ENCODE results near the gene PRKAR2B.

The PRKAR2B gene

DNA sequence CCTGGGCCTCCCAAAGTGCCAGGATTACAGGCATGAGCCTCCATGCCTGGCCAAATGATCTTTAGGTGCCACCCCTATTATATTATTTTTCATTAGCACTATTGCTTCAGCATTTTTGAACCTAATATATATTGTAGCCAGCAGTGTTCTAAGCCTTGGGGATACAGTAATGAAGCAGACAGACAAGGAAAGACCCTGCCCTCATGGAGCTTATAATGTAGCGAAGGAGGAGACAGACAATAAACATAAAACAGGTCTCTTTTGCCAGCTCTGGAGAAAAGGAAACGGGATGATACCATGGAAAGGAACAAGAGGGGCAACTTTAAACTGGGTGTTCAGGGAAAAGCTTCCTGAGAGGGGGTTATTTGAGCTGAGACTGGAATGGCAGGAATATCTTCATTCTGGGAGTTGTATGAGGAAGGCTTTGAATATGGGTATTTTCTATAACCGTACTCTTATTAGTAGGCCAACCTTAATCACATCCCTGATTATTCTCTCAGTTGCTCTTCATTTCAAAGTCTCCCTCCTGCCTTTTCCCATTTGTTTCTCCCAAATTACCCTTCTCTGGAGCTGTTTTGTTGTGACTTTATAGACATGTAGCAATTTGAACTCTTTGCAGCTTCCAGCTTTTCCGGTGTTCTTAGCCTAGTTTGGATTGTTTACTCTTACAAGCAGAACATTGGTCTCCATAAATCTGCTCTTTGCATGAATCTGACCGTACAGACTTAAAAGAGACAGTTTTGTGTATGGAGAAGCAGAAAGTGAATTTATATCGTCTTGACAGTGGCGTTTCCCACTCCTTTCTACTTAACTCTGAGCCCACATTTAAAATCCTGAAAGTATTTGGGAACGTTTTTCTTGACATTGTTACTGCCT is 19.0 kb downstream of the PRKAR2B start:
- Histone ChIP-seq H3K36me3 (replicated peaks in 1 of 2; ENCODE audit: control insufficient read depth in 2 of 2, insufficient read depth in 2 of 2, low read length in 2 of 2) (no peaks in the 10 kb centered on the region), H4K91ac (ENCODE audit: low read depth, low read length, poor library complexity) (no peak overlapping the region), H3K27ac (replicated peaks; ENCODE audit: low read length) (no peak overlapping the region), H2BK120ac (ENCODE audit: low read depth, low read length) (no peak overlapping the region), H3K4me2 (ENCODE audit: insufficient read depth, low read length, poor library complexity, severe bottlenecking) (no peak overlapping the region), H3K14ac (ENCODE audit: low read length) (no peak overlapping the region), H2AK5ac (ENCODE audit: low read depth, low read length) (no peak overlapping the region), H4K8ac (ENCODE audit: low read depth, low read length) (no peak overlapping the region), H3K27me3 (ENCODE audit: control insufficient read depth in 3 of 3, insufficient read depth in 3 of 3, low read depth in 1 of 3, low read length in 3 of 3) (no peaks in the 10 kb centered on the region), H3K9me3 (replicated peaks in 1 of 2; ENCODE audit: control insufficient read depth in 2 of 2, insufficient read depth in 1 of 2, low read depth in 1 of 2, low read length in 2 of 2) (no peaks in the 10 kb centered on the region), H3K9ac (ENCODE audit: low read depth, low read length, poor library complexity) (no peak overlapping the region), H2BK5ac (ENCODE audit: low read length) (no peak overlapping the region), H2AFZ (ENCODE audit: low read length) (no peak overlapping the region), H3K23ac (ENCODE audit: low read depth, low read length, poor library complexity) (no peak overlapping the region), H3K18ac (ENCODE audit: low read length) (no peak overlapping the region), H3K4me3 (ENCODE audit: low read length in 2 of 2) (no peak overlapping the region), H3K4ac (ENCODE audit: low read length) (no peak overlapping the region), H2BK12ac (ENCODE audit: low read length) (no peak overlapping the region), H3K79me1 (ENCODE audit: low read depth, low read length) (no peaks in the 10 kb centered on the region), H2BK15ac (ENCODE audit: low read length) (no peak overlapping the region), H3K4me1 (ENCODE audit: control insufficient read depth in 2 of 2, insufficient read depth in 1 of 2, low read depth in 1 of 2, low read length in 2 of 2) (peaks cover 3 to 7% of the 10 kb centered on the region in 2 donors)
- no peak for DNase-seq (ENCODE audit: low spot score)
- WGBS, 2 donors (ENCODE audit: extremely low coverage in 2 of 2, insufficient read length in 2 of 2, insufficient replicate concordance in 1 of 2) = no CpG with 5 or more reads among the region's 8 CpGs

DNA sequence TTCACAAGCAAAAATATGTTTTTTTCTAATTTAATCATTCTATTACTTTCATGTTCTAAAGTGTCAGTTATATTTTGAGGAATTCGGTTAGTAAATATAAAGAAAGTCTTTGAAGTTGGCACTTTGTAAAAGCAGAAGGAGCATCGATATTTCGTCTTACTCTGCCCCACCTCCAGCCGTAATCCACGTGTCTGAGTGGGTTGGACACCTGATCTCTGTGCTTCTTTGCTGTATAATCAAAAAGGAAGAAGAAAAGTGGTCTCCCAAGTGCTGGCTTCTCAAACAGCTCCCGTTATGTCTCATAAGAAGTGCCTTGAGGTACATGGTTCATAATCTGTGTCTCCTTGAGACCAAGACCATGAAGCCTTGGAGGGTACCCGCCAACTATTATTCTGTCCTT is 19.8 kb downstream of the PRKAR2B start:
- Histone ChIP-seq H3K4me2 (ENCODE audit: insufficient read depth, low read length, poor library complexity, severe bottlenecking) (no peak overlapping the region), H3K27ac (replicated peaks; ENCODE audit: low read length) (no peak overlapping the region), H2BK15ac (ENCODE audit: low read length) (no peak overlapping the region), H3K18ac (ENCODE audit: low read length) (no peak overlapping the region), H3K9ac (ENCODE audit: low read depth, low read length, poor library complexity) (no peak overlapping the region), H4K8ac (ENCODE audit: low read depth, low read length) (no peak overlapping the region), H2BK5ac (ENCODE audit: low read length) (no peak overlapping the region), H3K4me3 (ENCODE audit: low read length in 2 of 2) (no peak overlapping the region), H3K79me1 (ENCODE audit: low read depth, low read length) (no peaks in the 10 kb centered on the region), H3K9me3 (replicated peaks in 1 of 2; ENCODE audit: control insufficient read depth in 2 of 2, insufficient read depth in 1 of 2, low read depth in 1 of 2, low read length in 2 of 2) (no peaks in the 10 kb centered on the region), H4K91ac (ENCODE audit: low read depth, low read length, poor library complexity) (no peak overlapping the region), H2AK5ac (ENCODE audit: low read depth, low read length) (no peak overlapping the region), H3K36me3 (replicated peaks in 1 of 2; ENCODE audit: control insufficient read depth in 2 of 2, insufficient read depth in 2 of 2, low read length in 2 of 2) (no peaks in the 10 kb centered on the region), H2BK12ac (ENCODE audit: low read length) (no peak overlapping the region), H3K23ac (ENCODE audit: low read depth, low read length, poor library complexity) (no peak overlapping the region), H3K4ac (ENCODE audit: low read length) (no peak overlapping the region), H3K4me1 (ENCODE audit: control insufficient read depth in 2 of 2, insufficient read depth in 1 of 2, low read depth in 1 of 2, low read length in 2 of 2) (peaks cover 3 to 7% of the 10 kb centered on the region in 2 donors), H2BK120ac (ENCODE audit: low read depth, low read length) (no peak overlapping the region), H3K14ac (ENCODE audit: low read length) (no peak overlapping the region), H3K27me3 (ENCODE audit: control insufficient read depth in 3 of 3, insufficient read depth in 3 of 3, low read depth in 1 of 3, low read length in 3 of 3) (no peaks in the 10 kb centered on the region), H2AFZ (ENCODE audit: low read length) (no peak overlapping the region)
- no peak for DNase-seq (ENCODE audit: low spot score)
- WGBS, 2 donors (ENCODE audit: extremely low coverage in 2 of 2, insufficient read length in 2 of 2, insufficient replicate concordance in 1 of 2) = no CpG with 5 or more reads among the region's 7 CpGs

DNA sequence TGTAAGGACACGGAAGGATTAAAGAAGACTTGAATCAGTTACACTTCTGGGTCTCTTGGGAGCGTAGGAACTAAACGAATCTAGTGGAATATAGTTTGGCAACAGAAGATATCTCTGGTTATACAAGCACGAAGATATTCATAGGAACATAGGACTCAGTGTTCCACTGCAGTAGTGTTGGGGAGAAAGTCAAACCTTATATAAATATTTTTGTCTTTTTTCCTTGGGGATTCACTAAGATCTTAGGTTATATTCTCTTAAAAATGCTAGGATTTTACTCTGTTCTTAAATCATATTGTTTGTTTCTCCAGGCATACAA is 21.4 kb downstream of the PRKAR2B start:
- H3K14ac ChIP-seq (ENCODE audit: low read length) = no peak overlapping the region
- H2BK12ac ChIP-seq (ENCODE audit: low read length) = no peak overlapping the region
- no peaks in the 10 kb centered on the region for H3K79me1 ChIP-seq (ENCODE audit: low read depth, low read length)
- H3K9me3 ChIP-seq (replicated peaks in 1 of 2; ENCODE audit: control insufficient read depth in 2 of 2, insufficient read depth in 1 of 2, low read depth in 1 of 2, low read length in 2 of 2) = no peaks in the 10 kb centered on the region
- no peak overlapping the region for H3K18ac ChIP-seq (ENCODE audit: low read length)
- H2BK15ac ChIP-seq (ENCODE audit: low read length) = no peak overlapping the region
- H2AK5ac ChIP-seq (ENCODE audit: low read depth, low read length) = no peak overlapping the region
- no peak overlapping the region for H3K4ac ChIP-seq (ENCODE audit: low read length)
- H3K23ac ChIP-seq (ENCODE audit: low read depth, low read length, poor library complexity) = no peak overlapping the region
- no peaks in the 10 kb centered on the region for H3K27me3 ChIP-seq (ENCODE audit: control insufficient read depth in 3 of 3, insufficient read depth in 3 of 3, low read depth in 1 of 3, low read length in 3 of 3)
- no CpG with 5 or more reads among the region's 4 CpGs for WGBS, 2 donors (ENCODE audit: extremely low coverage in 2 of 2, insufficient read length in 2 of 2, insufficient replicate concordance in 1 of 2)
- H3K9ac ChIP-seq (ENCODE audit: low read depth, low read length, poor library complexity) = no peak overlapping the region
- no peak overlapping the region for H2BK5ac ChIP-seq (ENCODE audit: low read length)
- H4K91ac ChIP-seq (ENCODE audit: low read depth, low read length, poor library complexity) = no peak overlapping the region
- H3K4me2 ChIP-seq (ENCODE audit: insufficient read depth, low read length, poor library complexity, severe bottlenecking) = no peak overlapping the region
- no peaks in the 10 kb centered on the region for H3K36me3 ChIP-seq (replicated peaks in 1 of 2; ENCODE audit: control insufficient read depth in 2 of 2, insufficient read depth in 2 of 2, low read length in 2 of 2)
- peaks cover 3 to 7% of the 10 kb centered on the region in 2 donors for H3K4me1 ChIP-seq (ENCODE audit: control insufficient read depth in 2 of 2, insufficient read depth in 1 of 2, low read depth in 1 of 2, low read length in 2 of 2)
- no peak overlapping the region for H4K8ac ChIP-seq (ENCODE audit: low read depth, low read length)
- no peak overlapping the region for H3K4me3 ChIP-seq (ENCODE audit: low read length in 2 of 2)
- H2AFZ ChIP-seq (ENCODE audit: low read length) = no peak overlapping the region
- no peak for DNase-seq (ENCODE audit: low spot score)
- no peak overlapping the region for H3K27ac ChIP-seq (replicated peaks; ENCODE audit: low read length)
- no peak overlapping the region for H2BK120ac ChIP-seq (ENCODE audit: low read depth, low read length)

- DNase-seq (ENCODE audit: low spot score) = no peak
- WGBS, 2 donors (ENCODE audit: extremely low coverage in 2 of 2, insufficient read length in 2 of 2, insufficient replicate concordance in 1 of 2) = no CpG with 5 or more reads among the region's 3 CpGs
Measured at GRCh38 chr7:107068156-107068555, 23.7 kb downstream of the PRKAR2B start.

More at GRCh38 chr7:107068156-107068555, 23.7 kb downstream of the PRKAR2B start:
- Histone ChIP-seq H3K23ac (ENCODE audit: low read depth, low read length, poor library complexity) (no peak overlapping the region), H4K91ac (ENCODE audit: low read depth, low read length, poor library complexity) (no peak overlapping the region), H3K14ac (ENCODE audit: low read length) (no peak overlapping the region), H3K4me2 (ENCODE audit: insufficient read depth, low read length, poor library complexity, severe bottlenecking) (no peak overlapping the region), H3K9ac (ENCODE audit: low read depth, low read length, poor library complexity) (no peak overlapping the region), H3K4ac (ENCODE audit: low read length) (no peak overlapping the region), H2BK120ac (ENCODE audit: low read depth, low read length) (no peak overlapping the region), H3K79me1 (ENCODE audit: low read depth, low read length) (no peaks in the 10 kb centered on the region), H2BK12ac (ENCODE audit: low read length) (no peak overlapping the region), H3K27me3 (ENCODE audit: control insufficient read depth in 3 of 3, insufficient read depth in 3 of 3, low read depth in 1 of 3, low read length in 3 of 3) (no peaks in the 10 kb centered on the region), H3K18ac (ENCODE audit: low read length) (no peak overlapping the region), H3K36me3 (replicated peaks in 1 of 2; ENCODE audit: control insufficient read depth in 2 of 2, insufficient read depth in 2 of 2, low read length in 2 of 2) (no peaks in the 10 kb centered on the region), H3K27ac (replicated peaks; ENCODE audit: low read length) (no peak overlapping the region), H2BK5ac (ENCODE audit: low read length) (no peak overlapping the region), H3K4me1 (ENCODE audit: control insufficient read depth in 2 of 2, insufficient read depth in 1 of 2, low read depth in 1 of 2, low read length in 2 of 2) (peaks cover 3 to 7% of the 10 kb centered on the region in 2 donors), H3K4me3 (ENCODE audit: low read length in 2 of 2) (no peak overlapping the region), H3K9me3 (replicated peaks in 1 of 2; ENCODE audit: control insufficient read depth in 2 of 2, insufficient read depth in 1 of 2, low read depth in 1 of 2, low read length in 2 of 2) (no peaks in the 10 kb centered on the region), H2BK15ac (ENCODE audit: low read length) (no peak overlapping the region), H4K8ac (ENCODE audit: low read depth, low read length) (no peak overlapping the region), H2AFZ (ENCODE audit: low read length) (peak overlapping the region; percentile 33), H2AK5ac (ENCODE audit: low read depth, low read length) (no peak overlapping the region)
